SK-N-MC (cell line): ENCODE data around the gene ZPBP.

Source experiments
- DNase-seq: peaks from one replicate; pipeline ENCODE4 v3.0.0-alpha.2; 2011; ENCODE audit warnings: low read depth, low spot score
- H3K27ac ChIP-seq: fragments of 200-600 bp; sonication (generic); 2 replicates; pipeline ENCODE4 v1.5.1; 2016; ENCODE audit warnings: mixed run types
- H3K36me3 ChIP-seq: fragments of 200-600 bp; sonication (generic); 2 replicates; pipeline ENCODE4 v1.6.1; 2017; ENCODE audit warnings: antibody characterized with exemption, low read length, mixed read lengths; ENCODE audit not compliant: insufficient read depth
- H3K4me3 ChIP-seq: fragments of 200-600 bp; sonication (generic); 2 replicates; pipeline ENCODE4 v1.5.1; 2016
- H3K9ac ChIP-seq: fragments of 200-600 bp; sonication (generic); 2 replicates; pipeline ENCODE4 v1.8.0; 2017; ENCODE audit warnings: mixed run types, mixed read lengths; ENCODE audit not compliant: insufficient read length
- H3K9me3 ChIP-seq: fragments of 200-600 bp; sonication (generic); 2 replicates; pipeline ENCODE4 v1.6.1; 2017; ENCODE audit warnings: low read depth, mild to moderate bottlenecking, antibody characterized with exemption, low read length, moderate library complexity, mixed read lengths
- EZH2 ChIP-seq: fragments of 200-600 bp; sonication (generic); IDR thresholded peaks from one replicate; pipeline ENCODE4 v1.6.1; 2017; ENCODE audit warnings: antibody characterized with exemption
- FOXP2 ChIP-seq: optimal IDR thresholded peaks from 2 replicates; pipeline ENCODE3; 2011; ENCODE audit warnings: mild to moderate bottlenecking, moderate library complexity; ENCODE audit not compliant: insufficient read depth; ENCODE audit errors: extremely low read length, control extremely low read depth
- POLR2AphosphoS5 ChIP-seq: IDR thresholded peaks from 2 replicates; pipeline ENCODE4 v1.6.1; 2012; ENCODE audit warnings: mild to moderate bottlenecking, low read depth, low read length, borderline replicate concordance

Gene ZPBP

GRCh38 chr7:49894543-49894942 lies 198.5 kb downstream of the ZPBP start:
- no peak for DNase-seq
- TF ChIP-seq POLR2AphosphoS5 = no peak
- TF ChIP-seq EZH2 = no peak
- TF ChIP-seq FOXP2 = no peak
- H3K4me3 ChIP-seq = no peak overlapping the region
- H3K9ac ChIP-seq = no peak overlapping the region
- no peaks in the 10 kb centered on the region for H3K36me3 ChIP-seq
- H3K27ac ChIP-seq = no peak overlapping the region
- no peaks in the 10 kb centered on the region for H3K9me3 ChIP-seq

DNA sequence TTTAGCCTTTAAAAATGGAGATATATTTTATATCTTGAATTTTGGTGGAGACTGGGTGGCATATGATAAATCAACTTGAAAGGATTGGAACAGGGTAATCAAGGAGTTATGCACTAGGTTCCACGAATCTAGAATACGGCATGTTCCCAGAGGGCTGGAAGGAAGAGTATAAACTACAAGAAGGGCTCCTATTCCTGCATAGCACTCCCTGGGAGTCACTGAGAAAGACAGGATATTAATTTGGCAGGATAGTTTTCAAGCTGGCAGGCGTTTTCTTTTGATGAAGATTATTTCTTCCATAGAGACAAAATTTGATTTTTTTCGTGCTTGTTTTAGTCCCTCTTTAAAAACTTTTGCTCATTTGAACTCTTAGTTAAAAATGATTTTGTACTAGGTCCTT lies 199.9 kb downstream of the ZPBP start:
- Histone ChIP-seq H3K9me3 (no peaks in the 10 kb centered on the region), H3K36me3 (no peaks in the 10 kb centered on the region), H3K27ac (no peak overlapping the region), H3K4me3 (no peak overlapping the region), H3K9ac (no peak overlapping the region)
- no peak for TF ChIP-seq POLR2AphosphoS5
- no peak for TF ChIP-seq EZH2
- no peak for TF ChIP-seq FOXP2
- no peak for DNase-seq

DNA sequence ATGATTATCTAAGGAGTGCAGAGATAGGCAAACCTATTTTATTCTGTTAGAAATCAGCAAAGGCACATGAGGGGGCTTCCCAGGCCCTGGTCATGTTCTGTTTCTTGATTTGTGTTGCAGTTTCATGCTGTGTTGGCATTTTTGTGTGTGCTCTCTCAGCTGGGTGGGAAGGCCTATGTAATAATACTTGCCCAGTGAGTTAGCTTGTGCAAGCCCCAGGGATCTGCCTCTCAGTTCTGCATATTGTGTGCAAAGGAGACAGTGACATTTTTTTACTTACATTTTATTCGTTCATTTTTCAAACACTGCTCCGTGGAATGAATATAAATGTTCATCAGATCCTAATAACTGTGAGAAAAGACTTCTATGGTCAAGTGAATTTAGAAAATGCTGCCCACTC lies 200.6 kb downstream of the ZPBP start:
- TF ChIP-seq FOXP2 (no peak), POLR2AphosphoS5 (no peak), EZH2 (no peak)
- Histone ChIP-seq H3K9ac (no peak overlapping the region), H3K4me3 (no peak overlapping the region), H3K36me3 (no peaks in the 10 kb centered on the region), H3K9me3 (no peaks in the 10 kb centered on the region), H3K27ac (no peak overlapping the region)
- no peak for DNase-seq
